Osteoblast (primary cell): ENCODE measurements around the gene GART. TPM values are rescaled to one million over a fixed set of nuclear protein-coding genes. Genes with fewer than 3 reads are reported as not detected.
"Not testable (repeated sequence)": the region's sequence is repeated elsewhere in the genome, so short reads cannot be mapped to it uniquely, and the experiment has no call there.

Experiments used
- DNase-seq: peaks from one replicate; pipeline ENCODE4 v3.0.0; 2011; ENCODE audit warnings: low spot score, mixed read lengths; ENCODE audit not compliant: insufficient read length; ENCODE audit errors: missing footprints
- H2AFZ ChIP-seq: 2 replicates; pipeline ENCODE4 v1.6.0; 2011; ENCODE audit warnings: mild to moderate bottlenecking, low read length
- H3K27ac ChIP-seq: 2 replicates; pipeline ENCODE4 v1.5.1; 2011; ENCODE audit warnings: mild to moderate bottlenecking, low read depth, low read length, moderate library complexity
- H3K27me3 ChIP-seq: 2 replicates; pipeline ENCODE4 v1.6.0; 2012; ENCODE audit warnings: mild to moderate bottlenecking, control low read depth, inconsistent platforms, low read length, moderate library complexity; ENCODE audit not compliant: insufficient read depth
- H3K36me3 ChIP-seq: 2 replicates; pipeline ENCODE4 v1.5.1; 2011; ENCODE audit warnings: mild to moderate bottlenecking, low read length, control low read depth, moderate library complexity; ENCODE audit not compliant: insufficient read depth
- H3K4me1 ChIP-seq: 2 replicates; pipeline ENCODE4 v1.5.1; 2011; ENCODE audit warnings: mild to moderate bottlenecking, low read length, control low read depth, moderate library complexity; ENCODE audit not compliant: insufficient read depth
- H3K4me2 ChIP-seq: 2 replicates; pipeline ENCODE4 v1.6.0; 2011; ENCODE audit warnings: mild to moderate bottlenecking, low read length; ENCODE audit not compliant: insufficient read depth
- H3K4me3 ChIP-seq: fragments of 200-600 bp; sonication (generic); 3 replicates; pipeline ENCODE4 v1.5.1; 2012; ENCODE audit warnings: mild to moderate bottlenecking, low read length, inconsistent platforms; ENCODE audit not compliant: insufficient read depth
- H3K79me2 ChIP-seq: 2 replicates; pipeline ENCODE4 v1.6.0; 2012; ENCODE audit warnings: mild to moderate bottlenecking, low read length, control low read depth, inconsistent platforms; ENCODE audit not compliant: insufficient read depth
- H3K9me3 ChIP-seq: 2 replicates; pipeline ENCODE4 v1.5.1; 2011; ENCODE audit warnings: low read depth, low read length, control low read depth
- H4K20me1 ChIP-seq: 2 replicates; pipeline ENCODE4 v1.6.0; 2012; ENCODE audit warnings: mild to moderate bottlenecking, low read length, control low read depth; ENCODE audit not compliant: insufficient read depth
- total RNA-seq: library from RNA; depleted of rRNA; stranded (reverse); fragments of >200 nt; gene quantifications from 2 replicates; pipeline ENCODE4 v1.2.3, GENCODE V29; 2012
- TF ChIP-seq, protein P1 (sequence below): IDR thresholded peaks from 2 replicates; pipeline ENCODE4 v1.5.1; 2011; ENCODE audit warnings: mild to moderate bottlenecking, low read depth, low read length, moderate library complexity; ENCODE audit errors: extremely low read depth

Gene GART
- total RNA-seq, 1 donor, result 85.8 TPM

DNA sequence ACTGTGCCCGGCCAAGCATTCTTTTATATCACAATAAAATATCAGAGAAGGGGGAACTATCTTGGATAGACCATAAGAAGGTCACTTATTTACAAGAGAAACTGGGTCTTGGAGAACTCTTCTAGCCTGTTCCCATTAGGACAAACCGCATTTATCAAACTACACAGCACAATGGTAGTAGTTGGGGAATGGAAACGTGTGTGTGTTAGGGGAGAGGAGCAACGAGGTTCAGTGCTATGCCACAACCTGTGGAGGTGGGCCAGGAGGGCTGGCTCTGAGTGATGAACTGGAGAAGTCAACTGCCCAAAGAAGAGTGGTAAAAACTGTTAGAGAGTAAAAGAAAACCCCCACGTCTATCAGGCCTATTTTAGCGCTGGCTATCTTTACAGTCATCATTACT, 45.0 kb upstream of the GART start:
- H3K4me3 ChIP-seq, result peak overlapping the region; percentile 10
- peak overlapping the region; percentile 4 for H2AFZ ChIP-seq
- peaks cover 8% of the 10 kb centered on the region for H3K4me1 ChIP-seq
- H3K27ac ChIP-seq, result no peak overlapping the region
- H3K36me3 ChIP-seq, result peaks cover 11% of the 10 kb centered on the region
- H4K20me1 ChIP-seq, result no peaks in the 10 kb centered on the region
- no peaks in the 10 kb centered on the region for H3K9me3 ChIP-seq
- H3K4me2 ChIP-seq, result peak overlapping the region; percentile 97
- DNase-seq, result peak; percentile 80
- peaks cover 32% of the 10 kb centered on the region for H3K79me2 ChIP-seq
- TF ChIP-seq, protein P1, sequence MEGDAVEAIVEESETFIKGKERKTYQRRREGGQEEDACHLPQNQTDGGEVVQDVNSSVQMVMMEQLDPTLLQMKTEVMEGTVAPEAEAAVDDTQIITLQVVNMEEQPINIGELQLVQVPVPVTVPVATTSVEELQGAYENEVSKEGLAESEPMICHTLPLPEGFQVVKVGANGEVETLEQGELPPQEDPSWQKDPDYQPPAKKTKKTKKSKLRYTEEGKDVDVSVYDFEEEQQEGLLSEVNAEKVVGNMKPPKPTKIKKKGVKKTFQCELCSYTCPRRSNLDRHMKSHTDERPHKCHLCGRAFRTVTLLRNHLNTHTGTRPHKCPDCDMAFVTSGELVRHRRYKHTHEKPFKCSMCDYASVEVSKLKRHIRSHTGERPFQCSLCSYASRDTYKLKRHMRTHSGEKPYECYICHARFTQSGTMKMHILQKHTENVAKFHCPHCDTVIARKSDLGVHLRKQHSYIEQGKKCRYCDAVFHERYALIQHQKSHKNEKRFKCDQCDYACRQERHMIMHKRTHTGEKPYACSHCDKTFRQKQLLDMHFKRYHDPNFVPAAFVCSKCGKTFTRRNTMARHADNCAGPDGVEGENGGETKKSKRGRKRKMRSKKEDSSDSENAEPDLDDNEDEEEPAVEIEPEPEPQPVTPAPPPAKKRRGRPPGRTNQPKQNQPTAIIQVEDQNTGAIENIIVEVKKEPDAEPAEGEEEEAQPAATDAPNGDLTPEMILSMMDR, result no peak
- no peaks in the 10 kb centered on the region for H3K27me3 ChIP-seq

DNA sequence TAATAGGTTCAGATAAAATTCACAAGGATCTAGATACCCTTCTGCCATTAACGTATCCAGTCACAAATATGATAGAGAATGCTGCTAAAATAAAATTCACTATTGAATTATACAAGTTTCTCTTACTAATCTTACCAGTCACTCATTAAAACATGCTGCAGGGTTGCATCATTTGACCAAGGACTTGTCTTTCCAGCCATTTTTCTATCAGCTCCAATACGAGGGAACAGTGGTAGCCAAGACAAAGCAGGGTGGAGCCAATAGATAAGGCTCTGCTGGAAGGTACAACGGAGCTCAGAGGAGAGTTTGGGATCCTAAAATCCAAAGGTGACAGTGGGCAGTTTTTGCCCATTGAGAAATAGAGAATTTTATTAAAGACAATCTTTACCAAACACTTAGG, 42.5 kb upstream of the GART start:
- Histone ChIP-seq H3K4me1 (peaks cover 5% of the 10 kb centered on the region), H3K36me3 (peaks cover 18% of the 10 kb centered on the region), H3K4me2 (no peak overlapping the region), H3K9me3 (no peaks in the 10 kb centered on the region), H3K79me2 (peaks cover 32% of the 10 kb centered on the region), H3K27me3 (no peaks in the 10 kb centered on the region), H2AFZ (no peak overlapping the region), H3K4me3 (no peak overlapping the region), H3K27ac (no peak overlapping the region), H4K20me1 (no peaks in the 10 kb centered on the region)
- TF ChIP-seq, protein P1, result no peak
- DNase-seq, result no peak

DNA sequence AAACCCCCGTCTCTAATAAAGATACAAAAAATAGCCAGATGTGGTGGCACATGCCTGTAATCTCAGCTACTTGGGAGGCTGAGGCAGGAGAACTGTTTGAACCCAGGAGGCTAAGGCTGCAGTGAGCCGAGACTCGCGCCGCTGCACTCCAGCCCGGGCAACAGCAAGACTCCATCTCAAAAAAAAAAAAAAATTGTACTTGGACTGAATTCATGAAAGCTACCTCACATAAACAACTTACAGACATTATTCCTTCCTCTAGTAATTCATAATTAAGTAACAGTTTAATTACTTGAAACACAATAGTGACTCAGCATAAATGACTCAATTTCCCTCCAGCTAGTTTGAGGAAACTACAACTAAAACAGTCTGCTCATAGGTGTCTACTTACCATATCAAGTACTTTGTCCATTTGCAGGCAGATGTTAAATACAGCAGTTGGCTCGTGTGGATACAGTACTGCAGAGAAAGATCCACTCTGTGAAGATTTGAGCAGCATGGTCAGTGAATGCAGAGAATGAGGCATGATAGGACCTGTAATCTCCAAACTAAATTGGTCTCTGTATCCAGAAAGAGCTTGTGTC, 37.1 kb upstream of the GART start:
- Histone ChIP-seq H3K27me3 (no peaks in the 10 kb centered on the region), H3K4me3 (no peak overlapping the region), H3K36me3 (peaks cover 59% of the 10 kb centered on the region), H3K27ac (peak overlapping the region; percentile 52), H2AFZ (no peak overlapping the region), H3K9me3 (no peaks in the 10 kb centered on the region), H3K79me2 (peaks cover 7% of the 10 kb centered on the region), H3K4me2 (no peak overlapping the region), H4K20me1 (peaks cover 6% of the 10 kb centered on the region), H3K4me1 (peaks cover 11% of the 10 kb centered on the region)
- no peak for DNase-seq
- TF ChIP-seq, protein P1, result no peak

DNA sequence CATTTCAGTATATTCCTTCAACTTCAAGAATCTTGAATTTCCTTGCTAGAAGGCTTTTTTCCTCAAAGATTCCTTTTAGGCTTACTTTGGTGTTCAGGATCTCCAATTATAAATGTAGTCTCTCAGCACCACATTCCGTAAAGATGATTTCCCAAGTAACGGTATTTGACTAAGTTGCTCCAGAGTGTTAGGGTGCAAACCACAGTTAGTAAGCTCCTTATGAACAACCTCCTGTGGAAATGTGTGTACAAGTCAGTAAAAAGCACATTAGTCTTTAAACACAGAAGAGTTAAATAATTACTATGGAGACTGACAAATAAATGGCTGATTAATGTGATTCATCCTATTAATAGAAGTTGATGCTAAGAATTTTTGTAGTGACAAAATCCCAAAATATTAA, 36.3 kb upstream of the GART start:
- Histone ChIP-seq H3K36me3 (peaks cover 64% of the 10 kb centered on the region), H3K27me3 (no peaks in the 10 kb centered on the region), H3K9me3 (no peaks in the 10 kb centered on the region), H3K4me3 (no peak overlapping the region), H3K4me2 (no peak overlapping the region), H3K79me2 (peaks cover 12% of the 10 kb centered on the region), H4K20me1 (peaks cover 6% of the 10 kb centered on the region), H3K4me1 (peaks cover 11% of the 10 kb centered on the region), H3K27ac (peak overlapping the region; percentile 52), H2AFZ (no peak overlapping the region)
- TF ChIP-seq, protein P1, result no peak
- DNase-seq, result no peak

DNA sequence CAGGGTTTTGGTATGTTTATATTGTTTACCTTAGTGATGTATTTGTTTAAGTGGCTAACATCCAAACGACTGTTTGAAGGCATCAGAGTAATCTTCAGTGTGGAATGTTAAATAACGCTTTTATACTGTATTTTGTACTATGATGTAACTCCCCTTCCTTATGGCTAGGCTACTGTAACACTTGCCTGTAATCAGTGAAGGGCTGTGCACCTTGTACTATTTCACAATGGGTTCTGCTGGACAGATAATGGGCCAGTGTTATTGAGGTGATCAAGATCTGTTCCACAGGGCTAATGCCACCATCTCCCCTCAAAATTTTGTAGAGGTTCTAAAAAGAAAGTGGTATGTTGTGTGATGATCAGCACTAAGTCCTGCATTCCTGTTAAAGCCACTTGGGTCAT, 34.8 kb upstream of the GART start:
- not testable (repeated sequence) for H3K9me3 ChIP-seq, H4K20me1 ChIP-seq, DNase-seq, H3K4me2 ChIP-seq, H2AFZ ChIP-seq, H3K27ac ChIP-seq, H3K4me3 ChIP-seq, H3K27me3 ChIP-seq
- Histone ChIP-seq H3K4me1 (peaks cover 11% of the 10 kb centered on the region), H3K79me2 (peaks cover 19% of the 10 kb centered on the region), H3K36me3 (peaks cover 72% of the 10 kb centered on the region)
